NK-92 treated with Interleukin-12 subunit alpha and Interleukin-12 subunit beta, amount 100 ng/mL, for 24 hours (cell line): ENCODE data around the gene RPL13.
"Not testable (repeated sequence)": the region's sequence is repeated elsewhere in the genome, so short reads cannot be mapped to it uniquely, and the experiment has no call there.

Source experiments
- DNase-seq: peaks from one replicate; lab custom pipeline; 2025; lab: John Stamatoyannopoulos, UW

Gene RPL13

GRCh38 chr16:89577055-89577759 lies 16.7 kb downstream of the RPL13 start:
- DNase-seq: no peak

- no peak for DNase-seq
These were observed 18.9 kb downstream of the RPL13 start for GRCh38 chr16:89579351-89579750.

- DNase-seq: no peak
These were observed 20.7 kb downstream of the RPL13 start for GRCh38 chr16:89581045-89581695.

- no peak for DNase-seq
These were observed 21.5 kb downstream of the RPL13 start for GRCh38 chr16:89581861-89582563.

- DNase-seq: no peak
These were observed 22.2 kb downstream of the RPL13 start for GRCh38 chr16:89582614-89583196.

GRCh38 chr16:89583197-89583894 lies 22.9 kb downstream of the RPL13 start:
- DNase-seq: no peak

GRCh38 chr16:89583895-89584644 lies 23.6 kb downstream of the RPL13 start:
- no peak for DNase-seq

GRCh38 chr16:89584768-89585549 lies 24.5 kb downstream of the RPL13 start:
- no peak for DNase-seq

GRCh38 chr16:89586218-89586617 lies 25.7 kb downstream of the RPL13 start:
- DNase-seq: no peak

- DNase-seq: no peak
These were observed 26.4 kb downstream of the RPL13 start for GRCh38 chr16:89586853-89587252.

- DNase-seq: not testable (repeated sequence)
These were observed 27.2 kb downstream of the RPL13 start for GRCh38 chr16:89587676-89588075.

- no peak for DNase-seq
These were observed 28.1 kb downstream of the RPL13 start for GRCh38 chr16:89588413-89589109.

GRCh38 chr16:89589241-89589926 lies 28.9 kb downstream of the RPL13 start:
- no peak for DNase-seq

- DNase-seq: no peak
These were observed 33.4 kb downstream of the RPL13 start for GRCh38 chr16:89593841-89594240.

- DNase-seq: no peak
These were observed 35.0 kb downstream of the RPL13 start for GRCh38 chr16:89595330-89596060.

- no peak for DNase-seq
These were observed 35.7 kb downstream of the RPL13 start for GRCh38 chr16:89596061-89596689.

- no peak for DNase-seq
These were observed 36.6 kb downstream of the RPL13 start for GRCh38 chr16:89596957-89597649.

GRCh38 chr16:89598199-89598598 lies 37.7 kb downstream of the RPL13 start:
- DNase-seq: no peak
